GM23248 (cell line): ENCODE data around the gene FAM89B. TPM values are rescaled to one million over a fixed set of nuclear protein-coding genes. Genes with fewer than 3 reads are reported as not detected.

Source experiments
- DNase-seq: peaks from one replicate; pipeline ENCODE4 v3.0.0-alpha.2; 2015
- H2AFZ ChIP-seq: fragments of 200-600 bp; sonication (generic); 2 replicates; pipeline ENCODE4 v1.6.1; 2016; ENCODE audit warnings: antibody characterized with exemption
- H3F3A ChIP-seq: fragments of 200-600 bp; sonication (generic); 2 replicates; pipeline ENCODE4 v1.6.1; 2016; ENCODE audit warnings: mild to moderate bottlenecking, antibody characterized with exemption, mixed run types; ENCODE audit not compliant: insufficient read depth
- H3K27ac ChIP-seq: fragments of 200-600 bp; sonication (generic); 2 replicates; pipeline ENCODE4 v1.5.1; 2016; ENCODE audit warnings: mild to moderate bottlenecking
- H3K27me3 ChIP-seq: fragments of 200-600 bp; sonication (generic); replicated peaks from 2 replicates; pipeline ENCODE4 v1.6.1; 2016; ENCODE audit warnings: mild to moderate bottlenecking; ENCODE audit not compliant: insufficient read depth
- H3K36me3 ChIP-seq: fragments of 200-600 bp; sonication (generic); 2 replicates; pipeline ENCODE4 v1.6.1; 2016; ENCODE audit warnings: low read depth, mild to moderate bottlenecking
- H3K4me1 ChIP-seq: fragments of 200-600 bp; sonication (generic); 2 replicates; pipeline ENCODE4 v1.6.1; 2016; ENCODE audit warnings: mild to moderate bottlenecking; ENCODE audit not compliant: insufficient read depth
- H3K4me2 ChIP-seq: fragments of 200-600 bp; sonication (generic); one replicate; pipeline ENCODE4 v1.6.1; 2016; ENCODE audit warnings: mild to moderate bottlenecking; ENCODE audit not compliant: unreplicated experiment
- H3K4me3 ChIP-seq: fragments of 200-600 bp; sonication (generic); 2 replicates; pipeline ENCODE4 v1.5.1; 2016; ENCODE audit warnings: mild to moderate bottlenecking
- H3K79me2 ChIP-seq: fragments of 200-600 bp; sonication (generic); 2 replicates; pipeline ENCODE4 v1.6.1; 2016; ENCODE audit warnings: mild to moderate bottlenecking; ENCODE audit not compliant: insufficient read depth
- H3K9ac ChIP-seq: fragments of 200-600 bp; sonication (generic); 2 replicates; pipeline ENCODE4 v1.6.1; 2016; ENCODE audit warnings: mild to moderate bottlenecking
- H3K9me2 ChIP-seq: fragments of 200-600 bp; sonication (generic); 2 replicates; pipeline ENCODE4 v1.6.1; 2016; ENCODE audit warnings: mixed run types, mild to moderate bottlenecking, moderate library complexity; ENCODE audit not compliant: insufficient read depth
- H3K9me3 ChIP-seq: fragments of 200-600 bp; sonication (generic); one replicate; pipeline ENCODE4 v1.6.1; 2017; ENCODE audit warnings: low read depth
- H4K20me1 ChIP-seq: fragments of 200-600 bp; sonication (generic); 2 replicates; pipeline ENCODE4 v1.6.0; 2016; ENCODE audit not compliant: insufficient read depth
- EZH2 ChIP-seq: fragments of 200-600 bp; sonication (generic); IDR thresholded peaks from 2 replicates; pipeline ENCODE4 v1.6.1; 2018; ENCODE audit warnings: antibody characterized with exemption, mild to moderate bottlenecking; ENCODE audit not compliant: insufficient read depth, poor library complexity, severe bottlenecking
- EZH2phosphoT487 ChIP-seq: fragments of 200-600 bp; sonication (generic); IDR thresholded peaks from 2 replicates; pipeline ENCODE4 v1.6.1; 2018; ENCODE audit warnings: antibody characterized with exemption, moderate library complexity, mild to moderate bottlenecking, low read depth; ENCODE audit not compliant: insufficient read depth
- WGBS, 2 experiments: methylation state at CpG; one replicate each; pipeline ENCODE4 v1.1.6; 2015 to 2017; ENCODE audit warnings: low lambda C conversion rate in 2 of 2, low coverage in 1 of 2; ENCODE audit errors: missing lambda C conversion rate in 2 of 2; 5-methylcytosine and 5-hydroxymethylcytosine counted together
- in situ Hi-C: fragments of 300-500 bp; cut with MboI; formaldehyde crosslinking; loops from 2 replicates; pipeline ENCODE4 v1.15.0; 2020
- polyA plus RNA-seq: library from polyadenylated mRNA; unstranded; fragments of >200 nt; fragmentation: Nextera tagmentation; extraction: Ambion mirVana; gene quantifications from 2 replicates; pipeline ENCODE4 v1.2.1, GENCODE V29; 2016
- total RNA-seq: library from RNA; depleted of rRNA; stranded (reverse); fragments of >200 nt; shearing (Covaris generic); gene quantifications from 2 replicates; pipeline ENCODE4 v1.2.3, GENCODE V29; 2014

FAM89B gene
- total and polyA plus RNA-seq, 2 experiments from 2014 or later: 67.0 to 73.1 TPM

- Histone ChIP-seq H3K4me1 (peaks cover 24% of the 10 kb centered on the region), H3K27me3 (no peaks in the 10 kb centered on the region), H2AFZ (no peak overlapping the region), H3K9me2 (no peaks in the 10 kb centered on the region), H3K36me3 (peaks cover 6% of the 10 kb centered on the region; the same call in 1 of the 2 replicates), H4K20me1 (no peaks in the 10 kb centered on the region), H3K79me2 (peaks cover 40% of the 10 kb centered on the region), H3K9me3 (no peaks in the 10 kb centered on the region), H3K4me2 (peak overlapping the region; percentile 88), H3K9ac (peak overlapping the region; percentile 88), H3F3A (peaks cover 10% of the 10 kb centered on the region), H3K4me3 (peak overlapping the region; percentile 92), H3K27ac (peak overlapping the region; percentile 77)
- peak; percentile 93 for DNase-seq
- TF ChIP-seq EZH2phosphoT487: no peak
- no peak for TF ChIP-seq EZH2
- in situ Hi-C loops: no loop called here
- WGBS, 2 experiments: 11 to 14% methylated on average over 17 to 18 of the region's 18 CpGs
Measured at GRCh38 chr11:65576867-65577755, 4.8 kb downstream of the FAM89B start.

DNA sequence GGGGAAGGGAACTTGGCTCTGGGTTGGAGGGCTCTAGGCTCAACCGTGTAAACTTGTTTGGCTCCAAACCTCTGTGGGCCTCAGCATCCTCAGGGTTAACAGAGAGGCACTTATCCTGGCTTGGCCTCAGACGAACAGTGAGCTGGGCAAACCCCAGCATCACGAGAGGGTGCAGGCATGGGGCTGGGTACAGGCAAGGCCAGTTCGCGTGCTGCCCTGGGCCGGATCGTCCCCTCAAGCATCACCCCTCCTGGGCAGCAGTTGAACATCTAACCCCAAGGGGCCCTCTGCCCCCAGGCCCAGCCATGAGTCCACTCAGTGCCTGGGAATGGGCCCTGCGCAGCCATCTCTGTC lies 5.4 kb downstream of the FAM89B start:
- in situ Hi-C loops: no loop called here
- Histone ChIP-seq H4K20me1 (no peaks in the 10 kb centered on the region), H3K4me3 (peak overlapping the region; percentile 92), H3K9me3 (no peaks in the 10 kb centered on the region), H3K9ac (peak overlapping the region; percentile 88), H3F3A (peaks cover 10% of the 10 kb centered on the region), H3K36me3 (peaks cover 6% of the 10 kb centered on the region; the same call in 1 of the 2 replicates), H3K79me2 (peaks cover 40% of the 10 kb centered on the region), H2AFZ (no peak overlapping the region), H3K9me2 (no peaks in the 10 kb centered on the region), H3K4me2 (peak overlapping the region; percentile 88), H3K4me1 (peaks cover 24% of the 10 kb centered on the region), H3K27me3 (no peaks in the 10 kb centered on the region), H3K27ac (peak overlapping the region; percentile 77)
- TF ChIP-seq EZH2phosphoT487 (no peak), EZH2 (no peak)
- no peak for DNase-seq
- 37 to 42% methylated on average over 3 to 8 of the region's 8 CpGs for WGBS, 2 experiments

DNA sequence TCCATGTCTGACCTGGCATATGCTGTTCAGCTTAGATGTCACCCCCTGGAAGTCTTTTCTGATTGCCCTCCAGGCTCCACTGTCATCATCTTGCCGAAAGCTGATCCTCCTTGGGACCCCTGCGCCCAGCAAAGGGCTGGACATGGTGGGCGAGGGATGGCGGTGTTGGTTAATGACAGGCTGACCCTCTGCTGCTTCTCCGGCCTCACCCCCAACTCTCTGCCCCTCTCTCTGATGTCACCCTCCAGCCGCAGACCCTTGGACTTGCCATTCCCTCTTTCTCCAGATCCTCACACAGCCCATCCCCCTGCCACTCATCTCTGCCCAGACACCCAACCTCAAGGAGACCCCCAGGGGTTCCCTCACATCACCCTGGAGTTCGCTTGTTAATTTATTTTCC lies 5.8 kb downstream of the FAM89B start:
- peak overlapping the region; percentile 92; the same call in 1 of the 2 replicates for H3K4me3 ChIP-seq
- peak overlapping the region; percentile 77; the same call in 1 of the 2 replicates for H3K27ac ChIP-seq
- peaks cover 23% of the 10 kb centered on the region for H3K4me1 ChIP-seq
- peak overlapping the region; percentile 88 for H3K9ac ChIP-seq
- H3F3A ChIP-seq: peaks cover 10% of the 10 kb centered on the region
- 92 to 93% methylated on average over 7 of the region's 7 CpGs for WGBS, 2 experiments
- H3K27me3 ChIP-seq: no peaks in the 10 kb centered on the region
- peak overlapping the region; percentile 88 for H3K4me2 ChIP-seq
- no peak for DNase-seq
- TF ChIP-seq EZH2: no peak
- peaks cover 6% of the 10 kb centered on the region; the same call in 1 of the 2 replicates for H3K36me3 ChIP-seq
- H4K20me1 ChIP-seq: no peaks in the 10 kb centered on the region
- H3K79me2 ChIP-seq: peaks cover 37% of the 10 kb centered on the region
- H3K9me3 ChIP-seq: no peaks in the 10 kb centered on the region
- H2AFZ ChIP-seq: no peak overlapping the region
- in situ Hi-C loops: no loop called here
- no peaks in the 10 kb centered on the region for H3K9me2 ChIP-seq

GRCh38 chr11:65578667-65579066 lies 6.3 kb downstream of the FAM89B start:
- H3K36me3 ChIP-seq: peaks cover 6% of the 10 kb centered on the region; the same call in 1 of the 2 replicates
- TF ChIP-seq EZH2phosphoT487 (no peak), EZH2 (no peak)
- H3K79me2 ChIP-seq: peaks cover 32% of the 10 kb centered on the region

More at GRCh38 chr11:65578667-65579066, 6.3 kb downstream of the FAM89B start:
- Histone ChIP-seq H3K27ac (no peak overlapping the region), H3K9me2 (no peaks in the 10 kb centered on the region), H3K9me3 (no peaks in the 10 kb centered on the region), H3K27me3 (no peaks in the 10 kb centered on the region), H3K4me1 (peaks cover 17% of the 10 kb centered on the region), H3K9ac (no peak overlapping the region), H3K4me2 (no peak overlapping the region), H3K4me3 (no peak overlapping the region), H4K20me1 (no peaks in the 10 kb centered on the region), H2AFZ (no peak overlapping the region), H3F3A (peaks cover 10% of the 10 kb centered on the region)
- 54 to 64% methylated on average over 3 of the region's 3 CpGs for WGBS, 2 experiments
- in situ Hi-C loops: no loop called here
- no peak for DNase-seq
